SK-N-SH (cell line): ENCODE results near the gene MRPL55. TPM values are rescaled to one million over a fixed set of nuclear protein-coding genes. Genes with fewer than 3 reads are reported as not detected.

Source experiments
- CTCF ChIA-PET: fragments of 300-600, 350-600 bp; formaldehyde crosslinking; extraction: SDS; loops from one replicate; lab custom pipeline; 2021; lab: Yijun Ruan, JAX
- POLR2A ChIA-PET: fragments of 350-600 bp; sonication (Branson Sonifier 250); formaldehyde crosslinking; extraction: SDS; loops from one replicate; lab custom pipeline; 2020; ENCODE audit warnings: antibody characterized with exemption, inconsistent platforms; lab: Yijun Ruan, JAX
- DNase-seq: peaks from one replicate; pipeline ENCODE4 v3.0.0; 2012
- H2AFZ ChIP-seq: fragments of 200-600 bp; sonication (generic); 2 replicates; pipeline ENCODE4 v1.8.1; 2016; ENCODE audit warnings: antibody characterized with exemption, mild to moderate bottlenecking, low read depth
- H3F3A ChIP-seq: fragments of 200-600 bp; sonication (generic); replicated peaks from 2 replicates; pipeline ENCODE3; 2016; ENCODE audit warnings: antibody characterized with exemption, mild to moderate bottlenecking; ENCODE audit not compliant: insufficient read depth
- H3K27ac ChIP-seq, 2 experiments: fragments of 200-500 bp in 1 of 2; fragments of 200-600 bp in 1 of 2; sonication (Bioruptor generic) in 1 of 2; sonication (generic), shearing (Covaris generic) in 1 of 2; 2 replicates each; pipeline versions ENCODE4 v1.5.1 to v1.6.1; 2014 to 2016; ENCODE audit warnings: low read depth in 2 of 2, inconsistent platforms in 1 of 2, low read length in 1 of 2, mild to moderate bottlenecking in 1 of 2, mixed read lengths in 1 of 2
- H3K27me3 ChIP-seq: fragments of 200-600 bp; sonication (generic), shearing (Covaris generic); 2 replicates; pipeline ENCODE4 v1.6.1; 2016; ENCODE audit warnings: mixed run types; ENCODE audit not compliant: insufficient read depth
- H3K36me3 ChIP-seq, 2 experiments: fragments of 200-500 bp in 1 of 2; fragments of 200-600 bp in 1 of 2; sonication (Bioruptor generic) in 1 of 2; sonication (generic) in 1 of 2; replicated peaks in 1 of 2; 2 replicates each; pipeline versions ENCODE3 to v1.5.1; 2014 to 2016; ENCODE audit warnings: low read length in 1 of 2, mild to moderate bottlenecking in 1 of 2; ENCODE audit not compliant: insufficient read depth in 2 of 2, control insufficient read depth in 1 of 2
- H3K4me1 ChIP-seq, 2 experiments: fragments of 200-500 bp in 1 of 2; fragments of 200-600 bp in 1 of 2; sonication (Bioruptor generic) in 1 of 2; sonication (generic), shearing (Covaris generic) in 1 of 2; 2 replicates each; pipeline versions ENCODE4 v1.5.1 to v1.6.1; 2014 to 2016; ENCODE audit warnings: low read depth in 1 of 2, low read length in 1 of 2, mixed run types in 1 of 2; ENCODE audit not compliant: insufficient read depth in 2 of 2, control insufficient read depth in 1 of 2
- H3K4me2 ChIP-seq: fragments of 200-600 bp; sonication (generic), shearing (Covaris generic); 2 replicates; pipeline ENCODE4 v1.6.1; 2017; ENCODE audit warnings: mixed run types
- H3K4me3 ChIP-seq, 2 experiments: fragments of 200-500 bp in 1 of 2; fragments of 200-600 bp in 1 of 2; sonication (Bioruptor generic) in 1 of 2; sonication (generic), shearing (Covaris generic) in 1 of 2; 2 replicates each; pipeline versions ENCODE4 v1.5.1 to v1.8.1; 2014 to 2016; ENCODE audit warnings: low read depth in 2 of 2, inconsistent platforms in 1 of 2, low read length in 1 of 2, mild to moderate bottlenecking in 1 of 2, mixed read lengths in 1 of 2, moderate library complexity in 1 of 2
- H3K79me2 ChIP-seq: fragments of 200-600 bp; sonication (generic); 2 replicates; pipeline ENCODE4 v1.8.1; 2017; ENCODE audit warnings: mild to moderate bottlenecking; ENCODE audit not compliant: insufficient read depth
- H3K9ac ChIP-seq: fragments of 200-600 bp; sonication (generic); 2 replicates; pipeline ENCODE4 v1.6.1; 2017; ENCODE audit warnings: mixed run types
- H3K9me2 ChIP-seq: fragments of 200-600 bp; sonication (generic); 2 replicates; pipeline ENCODE4 v1.6.1; 2017; ENCODE audit warnings: mixed run types
- H3K9me3 ChIP-seq: fragments of 200-600 bp; sonication (generic); 2 replicates; pipeline ENCODE4 v1.6.1; 2017; ENCODE audit warnings: mixed run types, mild to moderate bottlenecking, moderate library complexity
- H4K20me1 ChIP-seq: fragments of 200-600 bp; sonication (generic); 2 replicates; pipeline ENCODE4 v1.6.1; 2017; ENCODE audit warnings: mild to moderate bottlenecking, mixed run types; ENCODE audit not compliant: insufficient read depth
- CHD2 ChIP-seq: fragments of 150-350 bp; IDR thresholded peaks from 2 replicates; pipeline ENCODE4 v1.6.1; 2018; ENCODE audit warnings: low read length; ENCODE audit not compliant: partially characterized antibody
- ELF1 ChIP-seq: IDR thresholded peaks from 2 replicates; pipeline ENCODE4 v1.4.0; 2012
- EZH2phosphoT487 ChIP-seq: fragments of 200-600 bp; sonication (generic); IDR thresholded peaks from 2 replicates; pipeline ENCODE4 v1.6.1; 2017; ENCODE audit warnings: low read depth, mixed run types, mild to moderate bottlenecking, antibody characterized with exemption, moderate library complexity, borderline replicate concordance
- FOSL2 ChIP-seq: IDR thresholded peaks from 2 replicates; pipeline ENCODE4 v1.4.0; 2012; ENCODE audit warnings: low read depth, mild to moderate bottlenecking, moderate library complexity, borderline replicate concordance
- FOXM1 ChIP-seq: IDR thresholded peaks from 2 replicates; pipeline ENCODE4 v1.4.0; 2012; ENCODE audit warnings: low read depth, mild to moderate bottlenecking
- JUND ChIP-seq: IDR thresholded peaks from 2 replicates; pipeline ENCODE4 v1.4.0; 2012
- MXI1 ChIP-seq: IDR thresholded peaks from 2 replicates; pipeline ENCODE4 v1.6.1; 2012; ENCODE audit warnings: mild to moderate bottlenecking, low read depth, low read length, improper control_type of control experiment
- NFIC ChIP-seq: IDR thresholded peaks from 2 replicates; pipeline ENCODE4 v1.4.0; 2012; ENCODE audit warnings: borderline replicate concordance
- NRF1 ChIP-seq: IDR thresholded peaks from 2 replicates; pipeline ENCODE4 v1.6.1; 2012; ENCODE audit warnings: low read depth, mild to moderate bottlenecking, low read length
- POLR2AphosphoS5 ChIP-seq: IDR thresholded peaks from 2 replicates; pipeline ENCODE4 v1.6.1; 2012; ENCODE audit warnings: low read depth, low read length
- RCOR1 ChIP-seq: fragments of 150-350 bp; IDR thresholded peaks from 2 replicates; pipeline ENCODE4 v1.6.1; 2017; ENCODE audit warnings: antibody characterized with exemption, low read length
- RFX5 ChIP-seq: IDR thresholded peaks from 2 replicates; pipeline ENCODE4 v1.6.1; 2012; ENCODE audit warnings: mild to moderate bottlenecking, improper control_type of control experiment, low read length
- RXRA ChIP-seq: IDR thresholded peaks from 2 replicates; pipeline ENCODE4 v1.4.0; 2012; ENCODE audit warnings: low read depth, mild to moderate bottlenecking, borderline replicate concordance
- TAF1 ChIP-seq: IDR thresholded peaks from 2 replicates; pipeline ENCODE4 v1.6.1; 2012; ENCODE audit warnings: low read depth, mild to moderate bottlenecking, low read length, moderate library complexity, borderline replicate concordance
- TCF12 ChIP-seq: IDR thresholded peaks from 2 replicates; pipeline ENCODE4 v1.4.0; 2012
- TEAD4 ChIP-seq: IDR thresholded peaks from 2 replicates; pipeline ENCODE4 v1.4.0; 2012; ENCODE audit warnings: mild to moderate bottlenecking, borderline replicate concordance; ENCODE audit not compliant: insufficient read depth
- YY1 ChIP-seq: IDR thresholded peaks from 2 replicates; pipeline ENCODE4 v1.4.0; 2012; ENCODE audit warnings: low read depth, mild to moderate bottlenecking
- WGBS: methylation state at CpG from one replicate; pipeline ENCODE4 v1.1.6; 2017; ENCODE audit warnings: low lambda C conversion rate; 5-methylcytosine and 5-hydroxymethylcytosine counted together
- polyA plus RNA-seq, 3 experiments: library from polyadenylated mRNA; depleted of rRNA; stranded (reverse); fragments of >200 nt; gene quantifications; 2 replicates each; pipeline ENCODE4 v1.2.3, GENCODE V29; 2012
- TF ChIP-seq, protein P1 (sequence below): fragments of 200-600 bp; sonication (generic); IDR thresholded peaks from 2 replicates; pipeline ENCODE4 v1.6.1; 2017; ENCODE audit warnings: antibody characterized with exemption, mild to moderate bottlenecking, moderate library complexity
- TF ChIP-seq, protein P2 (sequence below): IDR thresholded peaks from 2 replicates; pipeline ENCODE4 v1.6.1; 2012; ENCODE audit warnings: mild to moderate bottlenecking, low read depth, low read length, moderate library complexity
- TF ChIP-seq, protein P3 (sequence below): fragments of 150-350 bp; IDR thresholded peaks from 2 replicates; pipeline ENCODE4 v1.6.1; 2016; ENCODE audit warnings: mild to moderate bottlenecking, low read depth, low read length
- TF ChIP-seq, protein P4 (sequence below): IDR thresholded peaks from 2 replicates; pipeline ENCODE4 v1.4.0; 2012; ENCODE audit warnings: low read depth
- TF ChIP-seq, protein P5 (sequence below): IDR thresholded peaks from 2 replicates; pipeline ENCODE4; 2012
- TF ChIP-seq, protein P6 (sequence below): fragments of 150-350 bp; IDR thresholded peaks from 2 replicates; pipeline ENCODE4 v1.6.1; 2017; ENCODE audit warnings: antibody characterized with exemption, low read length, low read depth, borderline replicate concordance

The MRPL55 gene
- 70.3 and 75.3 TPM in 2 replicates for polyA plus RNA-seq (2012; rRNA removed)
- 27.2 and 49.1 TPM in 2 replicates for polyA plus RNA-seq (2012; cell fraction: cytosol; rRNA removed)
- 185 and 306 TPM in 2 replicates for polyA plus RNA-seq (2012; cell fraction: nucleus; rRNA removed)

DNA sequence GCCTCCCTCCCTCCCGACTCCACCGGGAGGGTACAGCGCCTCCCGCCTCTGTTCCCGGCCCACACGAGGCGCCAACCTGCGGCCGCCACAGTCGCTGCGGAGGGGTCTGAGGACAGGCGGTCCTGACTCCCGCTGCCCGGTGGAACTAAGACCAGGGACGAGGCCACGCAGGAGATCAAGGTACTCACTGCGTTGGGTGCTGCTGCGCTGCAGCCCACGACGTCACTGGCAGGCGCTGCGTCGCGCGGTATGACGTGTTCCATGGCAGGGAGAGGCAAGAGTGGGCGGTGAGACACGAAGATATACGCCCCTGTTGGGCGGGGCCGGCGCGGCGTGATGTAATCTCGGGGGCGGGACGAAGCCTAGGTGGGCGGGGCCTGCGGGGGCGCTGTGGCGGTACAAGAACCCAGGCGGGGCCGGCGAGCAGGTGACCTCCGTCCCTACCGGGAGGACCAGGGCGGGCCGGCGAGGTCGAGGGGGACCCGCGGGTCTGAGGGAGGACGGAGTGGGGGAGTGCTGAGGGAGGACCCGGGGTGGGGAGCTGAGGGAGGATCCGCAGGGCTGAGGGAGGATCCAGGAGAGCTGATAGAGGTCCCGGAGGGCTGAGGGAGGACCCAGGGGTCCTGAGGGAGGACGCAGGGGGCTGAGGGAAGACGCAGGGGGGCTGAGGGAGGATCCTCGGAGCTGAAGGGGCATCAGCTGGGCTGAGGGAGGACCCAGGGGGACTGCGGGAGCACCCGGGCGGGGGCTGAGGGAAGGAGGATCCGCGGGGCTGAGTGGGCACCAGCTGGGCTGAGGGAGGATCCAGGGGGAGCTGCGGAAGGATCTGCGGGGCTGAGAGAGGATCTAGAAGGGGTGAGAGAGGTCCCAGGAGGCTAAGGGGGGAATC is at the start of gene MRPL55:
Gene MRPL55 (minus strand): TSS at position 227 of the 889 bp plus-strand sequence. CDS start 1,039 bp downstream, outside the sequence.
- Histone ChIP-seq H2AFZ (peak within 1 kb of the TSS; percentile 91), H3K79me2 (peaks cover 18% of the 10 kb centered on the region; the same call in 1 of the 2 replicates), H3K9me2 (no peaks in the 10 kb centered on the region), H3K4me3 (peak within 1 kb of the TSS; percentile 100), H3F3A (no peaks in the 10 kb centered on the region), H3K9ac (peak within 1 kb of the TSS; percentile 93), H3K27me3 (no peaks in the 10 kb centered on the region), H3K27ac (peak within 1 kb of the TSS; percentile 49 to 79; a peak in 3 of 4 replicates), H3K36me3 (peaks cover 6 to 23% of the 10 kb centered on the region in 2 experiments), H3K9me3 (no peaks in the 10 kb centered on the region), H4K20me1 (no peaks in the 10 kb centered on the region), H3K4me2 (peak within 1 kb of the TSS; percentile 89), H3K4me1 (peaks cover 4 to 27% of the 10 kb centered on the region in 2 experiments; a peak in 3 of 4 replicates)
- CTCF ChIA-PET = interaction anchor here (0.7 to 5.6 kb wide), 5 partner anchors 21 to 70 kb away, joined by 3 to 31 read pairs (median 4); no protein-coding TSS in a partner anchor
- 2% methylated on average over 49 of the region's 66 CpGs for WGBS
- POLR2A ChIA-PET = interaction anchor here (0.6 to 1.4 kb wide), 2 partner anchors 42 to 298 kb away, joined by 3 to 8 read pairs; partner anchors contain the start of gene TRIM11
- peak; percentile 96 for DNase-seq
- TF ChIP-seq TAF1 (peak; percentile 72), RXRA (no peak), NRF1 (peak; percentile 30; the same call in 1 of the 2 replicates), FOSL2 (no peak), NFIC (no peak), TEAD4 (no peak), RFX5 (no peak), FOXM1 (no peak), EZH2phosphoT487 (no peak), POLR2AphosphoS5 (peak; percentile 91), JUND (no peak), YY1 (no peak; the same call in 1 of the 2 replicates), RCOR1 (no peak), ELF1 (no peak), CHD2 (peak; percentile 71), TCF12 (no peak), MXI1 (peak; percentile 84; the same call in 1 of the 2 replicates)
- TF ChIP-seq, protein P1, sequence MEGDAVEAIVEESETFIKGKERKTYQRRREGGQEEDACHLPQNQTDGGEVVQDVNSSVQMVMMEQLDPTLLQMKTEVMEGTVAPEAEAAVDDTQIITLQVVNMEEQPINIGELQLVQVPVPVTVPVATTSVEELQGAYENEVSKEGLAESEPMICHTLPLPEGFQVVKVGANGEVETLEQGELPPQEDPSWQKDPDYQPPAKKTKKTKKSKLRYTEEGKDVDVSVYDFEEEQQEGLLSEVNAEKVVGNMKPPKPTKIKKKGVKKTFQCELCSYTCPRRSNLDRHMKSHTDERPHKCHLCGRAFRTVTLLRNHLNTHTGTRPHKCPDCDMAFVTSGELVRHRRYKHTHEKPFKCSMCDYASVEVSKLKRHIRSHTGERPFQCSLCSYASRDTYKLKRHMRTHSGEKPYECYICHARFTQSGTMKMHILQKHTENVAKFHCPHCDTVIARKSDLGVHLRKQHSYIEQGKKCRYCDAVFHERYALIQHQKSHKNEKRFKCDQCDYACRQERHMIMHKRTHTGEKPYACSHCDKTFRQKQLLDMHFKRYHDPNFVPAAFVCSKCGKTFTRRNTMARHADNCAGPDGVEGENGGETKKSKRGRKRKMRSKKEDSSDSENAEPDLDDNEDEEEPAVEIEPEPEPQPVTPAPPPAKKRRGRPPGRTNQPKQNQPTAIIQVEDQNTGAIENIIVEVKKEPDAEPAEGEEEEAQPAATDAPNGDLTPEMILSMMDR = peak; percentile 27; the same call in 1 of the 2 replicates
- TF ChIP-seq, protein P2, sequence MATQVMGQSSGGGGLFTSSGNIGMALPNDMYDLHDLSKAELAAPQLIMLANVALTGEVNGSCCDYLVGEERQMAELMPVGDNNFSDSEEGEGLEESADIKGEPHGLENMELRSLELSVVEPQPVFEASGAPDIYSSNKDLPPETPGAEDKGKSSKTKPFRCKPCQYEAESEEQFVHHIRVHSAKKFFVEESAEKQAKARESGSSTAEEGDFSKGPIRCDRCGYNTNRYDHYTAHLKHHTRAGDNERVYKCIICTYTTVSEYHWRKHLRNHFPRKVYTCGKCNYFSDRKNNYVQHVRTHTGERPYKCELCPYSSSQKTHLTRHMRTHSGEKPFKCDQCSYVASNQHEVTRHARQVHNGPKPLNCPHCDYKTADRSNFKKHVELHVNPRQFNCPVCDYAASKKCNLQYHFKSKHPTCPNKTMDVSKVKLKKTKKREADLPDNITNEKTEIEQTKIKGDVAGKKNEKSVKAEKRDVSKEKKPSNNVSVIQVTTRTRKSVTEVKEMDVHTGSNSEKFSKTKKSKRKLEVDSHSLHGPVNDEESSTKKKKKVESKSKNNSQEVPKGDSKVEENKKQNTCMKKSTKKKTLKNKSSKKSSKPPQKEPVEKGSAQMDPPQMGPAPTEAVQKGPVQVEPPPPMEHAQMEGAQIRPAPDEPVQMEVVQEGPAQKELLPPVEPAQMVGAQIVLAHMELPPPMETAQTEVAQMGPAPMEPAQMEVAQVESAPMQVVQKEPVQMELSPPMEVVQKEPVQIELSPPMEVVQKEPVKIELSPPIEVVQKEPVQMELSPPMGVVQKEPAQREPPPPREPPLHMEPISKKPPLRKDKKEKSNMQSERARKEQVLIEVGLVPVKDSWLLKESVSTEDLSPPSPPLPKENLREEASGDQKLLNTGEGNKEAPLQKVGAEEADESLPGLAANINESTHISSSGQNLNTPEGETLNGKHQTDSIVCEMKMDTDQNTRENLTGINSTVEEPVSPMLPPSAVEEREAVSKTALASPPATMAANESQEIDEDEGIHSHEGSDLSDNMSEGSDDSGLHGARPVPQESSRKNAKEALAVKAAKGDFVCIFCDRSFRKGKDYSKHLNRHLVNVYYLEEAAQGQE = peak; percentile 21; the same call in 1 of the 2 replicates
- TF ChIP-seq, protein P3, sequence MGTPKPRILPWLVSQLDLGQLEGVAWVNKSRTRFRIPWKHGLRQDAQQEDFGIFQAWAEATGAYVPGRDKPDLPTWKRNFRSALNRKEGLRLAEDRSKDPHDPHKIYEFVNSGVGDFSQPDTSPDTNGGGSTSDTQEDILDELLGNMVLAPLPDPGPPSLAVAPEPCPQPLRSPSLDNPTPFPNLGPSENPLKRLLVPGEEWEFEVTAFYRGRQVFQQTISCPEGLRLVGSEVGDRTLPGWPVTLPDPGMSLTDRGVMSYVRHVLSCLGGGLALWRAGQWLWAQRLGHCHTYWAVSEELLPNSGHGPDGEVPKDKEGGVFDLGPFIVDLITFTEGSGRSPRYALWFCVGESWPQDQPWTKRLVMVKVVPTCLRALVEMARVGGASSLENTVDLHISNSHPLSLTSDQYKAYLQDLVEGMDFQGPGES = no peak
- TF ChIP-seq, protein P4, sequence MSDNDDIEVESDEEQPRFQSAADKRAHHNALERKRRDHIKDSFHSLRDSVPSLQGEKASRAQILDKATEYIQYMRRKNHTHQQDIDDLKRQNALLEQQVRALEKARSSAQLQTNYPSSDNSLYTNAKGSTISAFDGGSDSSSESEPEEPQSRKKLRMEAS = peak; percentile 78; the same call in 1 of the 2 replicates
- TF ChIP-seq, protein P5, sequence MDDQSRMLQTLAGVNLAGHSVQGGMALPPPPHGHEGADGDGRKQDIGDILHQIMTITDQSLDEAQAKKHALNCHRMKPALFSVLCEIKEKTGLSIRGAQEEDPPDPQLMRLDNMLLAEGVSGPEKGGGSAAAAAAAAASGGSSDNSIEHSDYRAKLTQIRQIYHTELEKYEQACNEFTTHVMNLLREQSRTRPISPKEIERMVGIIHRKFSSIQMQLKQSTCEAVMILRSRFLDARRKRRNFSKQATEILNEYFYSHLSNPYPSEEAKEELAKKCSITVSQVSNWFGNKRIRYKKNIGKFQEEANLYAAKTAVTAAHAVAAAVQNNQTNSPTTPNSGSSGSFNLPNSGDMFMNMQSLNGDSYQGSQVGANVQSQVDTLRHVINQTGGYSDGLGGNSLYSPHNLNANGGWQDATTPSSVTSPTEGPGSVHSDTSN = peak; percentile 29; the same call in 1 of the 2 replicates
- TF ChIP-seq, protein P6, sequence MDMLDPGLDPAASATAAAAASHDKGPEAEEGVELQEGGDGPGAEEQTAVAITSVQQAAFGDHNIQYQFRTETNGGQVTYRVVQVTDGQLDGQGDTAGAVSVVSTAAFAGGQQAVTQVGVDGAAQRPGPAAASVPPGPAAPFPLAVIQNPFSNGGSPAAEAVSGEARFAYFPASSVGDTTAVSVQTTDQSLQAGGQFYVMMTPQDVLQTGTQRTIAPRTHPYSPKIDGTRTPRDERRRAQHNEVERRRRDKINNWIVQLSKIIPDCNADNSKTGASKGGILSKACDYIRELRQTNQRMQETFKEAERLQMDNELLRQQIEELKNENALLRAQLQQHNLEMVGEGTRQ = no peak
